ACHN (cell line): Measurements from ENCODE around the gene COPS3.

Source experiments
- DNase-seq: peaks from one replicate; pipeline ENCODE4 v3.0.0-alpha.2; 2015
- in situ Hi-C: cut with HindIII; loops from 2 replicates; pipeline ENCODE4 v1.10.0; 2017; ENCODE audit warnings: low sequenced_read_pairs, low pct_ligation_motif_present, low pct_unique_long_range_greater_than_20kb

The COPS3 gene

DNA sequence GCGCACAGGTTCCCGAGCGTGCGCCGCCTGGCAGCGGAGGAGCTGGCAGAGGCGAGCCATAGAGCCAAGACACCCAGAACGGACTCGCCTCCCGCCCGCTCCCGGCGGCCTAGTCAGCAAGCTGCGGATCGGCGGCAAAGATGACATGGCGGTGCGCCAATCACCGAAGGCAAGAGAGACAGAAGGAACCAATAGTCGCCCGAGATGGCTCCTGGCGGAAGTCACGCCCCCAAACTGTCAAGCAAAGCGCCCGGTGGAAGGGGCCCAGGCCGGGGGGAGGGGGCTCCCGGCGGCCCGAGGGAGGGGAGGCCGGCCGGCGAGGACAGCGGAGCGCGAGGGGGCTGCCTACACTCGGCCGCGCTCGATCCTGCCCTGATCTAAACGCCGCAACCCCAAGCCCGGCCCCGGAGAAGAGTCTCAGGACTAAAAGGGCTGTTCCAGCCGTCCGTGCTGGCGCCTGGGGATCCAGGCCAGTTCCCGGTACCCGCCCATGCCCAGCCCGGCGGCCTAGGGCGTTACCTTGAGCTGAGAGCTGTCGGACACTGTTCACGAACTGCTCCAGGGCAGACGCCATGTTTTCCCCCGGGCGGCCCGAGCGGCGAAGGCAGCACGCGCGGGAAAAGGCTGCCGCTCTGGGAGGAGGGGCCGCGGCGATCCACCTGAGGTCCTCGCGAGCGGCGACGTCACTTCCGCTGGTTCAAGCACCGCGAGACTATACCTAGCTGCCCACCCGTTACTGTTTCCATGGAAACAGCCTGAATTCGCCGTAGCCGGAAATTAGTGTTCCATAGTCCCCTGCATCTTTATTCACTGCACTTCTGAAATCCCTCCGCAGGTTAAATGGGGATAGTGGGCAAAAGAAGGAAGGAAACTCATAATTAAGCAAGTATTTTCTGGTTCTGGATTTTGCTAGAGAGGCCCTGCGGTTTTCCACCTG lies at the start of gene COPS3:
Gene COPS3, minus strand, starts transcription at position 634 of the 937 bp plus-strand sequence. Its CDS starts 60 bp downstream, at position 574.
- DNase-seq, result peak; percentile 99
- in situ Hi-C loops, result no loop called here

DNA sequence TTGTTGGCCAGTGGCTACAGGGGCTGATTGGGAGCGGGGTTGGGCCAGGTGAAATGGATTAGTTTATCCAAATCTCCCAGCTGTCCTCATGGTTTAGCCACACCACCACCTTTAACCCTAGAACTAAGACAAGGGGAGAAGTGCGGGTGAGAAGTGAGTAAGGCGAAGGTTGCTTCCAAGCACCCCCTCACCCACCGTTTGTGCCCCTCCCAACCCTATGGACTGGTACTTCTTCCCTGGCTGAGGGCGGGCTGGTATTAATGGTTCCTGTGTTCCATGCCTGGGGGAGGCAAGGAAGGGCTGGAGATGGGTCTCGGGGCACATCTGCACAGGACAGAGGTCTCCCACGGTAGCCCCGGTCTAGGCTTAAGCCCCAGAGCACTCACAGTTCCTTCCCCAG lies 47.2 kb upstream of the COPS3 start:
- in situ Hi-C loops, result no loop called here
- DNase-seq, result no peak

DNA sequence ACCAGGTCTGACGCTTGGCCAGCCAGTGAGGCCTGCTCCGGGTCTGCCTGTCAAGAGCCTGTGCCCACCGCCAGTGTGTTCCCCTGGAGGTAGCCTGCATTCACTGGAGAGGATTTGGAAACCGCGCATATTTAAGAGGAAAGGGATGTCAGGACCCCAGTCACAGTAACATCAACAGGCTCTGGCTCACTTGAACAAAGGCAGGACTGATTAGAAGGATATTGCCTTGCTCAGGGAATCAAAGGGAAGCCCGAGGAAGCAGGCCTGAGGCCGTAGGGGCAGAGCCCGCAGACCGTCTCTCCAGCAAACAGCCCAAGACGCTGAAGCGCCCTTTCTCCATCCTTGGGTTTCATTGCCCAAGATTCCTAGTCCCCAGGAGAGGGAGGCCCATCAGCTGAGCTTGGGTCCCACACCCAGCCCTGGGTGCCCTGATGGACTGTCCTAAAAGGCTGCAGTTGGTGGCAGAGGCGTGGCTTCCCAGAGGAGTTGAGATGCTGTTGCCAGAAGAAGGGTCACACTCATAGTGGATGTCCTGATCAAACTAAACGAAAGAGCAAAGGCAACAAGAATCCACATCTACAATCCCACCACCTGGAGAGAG lies 45.3 kb upstream of the COPS3 start:
- in situ Hi-C loops, result no loop called here
- DNase-seq, result no peak

GRCh38 chr17:17325816-17326215 lies 44.8 kb upstream of the COPS3 start:
- DNase-seq, result no peak
- in situ Hi-C loops, result no loop called here

DNA sequence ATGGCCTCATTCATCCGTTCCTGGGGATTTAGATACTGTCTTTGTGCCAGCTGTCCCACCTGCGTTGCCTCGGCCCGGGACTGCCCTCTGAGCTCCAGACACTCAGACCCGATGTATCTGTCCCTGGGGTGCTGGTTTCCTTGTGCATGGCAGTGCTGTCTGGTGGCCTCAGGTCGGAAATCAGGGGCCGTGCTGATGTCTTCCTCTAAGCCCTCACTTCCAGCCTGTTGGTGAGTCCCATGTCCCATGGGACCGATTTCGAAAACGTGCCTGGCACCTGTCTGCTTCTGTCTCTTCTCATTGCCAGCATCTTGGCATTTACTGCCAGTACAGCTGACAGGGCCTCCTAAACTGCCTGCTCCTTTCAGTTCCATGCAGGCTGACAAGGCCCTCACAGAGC lies 44.2 kb upstream of the COPS3 start:
- DNase-seq, result no peak
- in situ Hi-C loops, result no loop called here

DNA sequence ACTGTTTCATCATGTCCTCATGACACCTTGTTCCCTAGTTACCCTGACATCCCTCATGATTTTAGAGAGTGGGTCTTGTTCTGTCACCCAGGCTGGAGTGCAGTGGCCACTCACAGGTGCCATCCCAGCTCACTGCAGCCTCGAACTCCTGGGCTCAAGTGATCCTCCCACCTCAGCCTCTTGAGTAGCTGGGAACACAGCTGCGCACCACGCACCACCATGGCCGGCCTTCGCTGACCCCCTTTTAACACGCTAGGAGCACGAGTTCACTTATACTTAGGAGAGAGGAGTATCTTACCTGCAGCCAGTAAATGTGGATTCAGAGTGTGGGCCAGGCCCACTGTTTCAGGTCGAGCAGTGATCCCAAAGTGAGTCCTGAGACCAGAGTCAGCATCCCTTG lies 43.6 kb upstream of the COPS3 start:
- DNase-seq, result no peak
- in situ Hi-C loops, result no loop called here

- DNase-seq, result no peak
These were observed 41.8 kb upstream of the COPS3 start for GRCh38 chr17:17322516-17323510.

GRCh38 chr17:17321356-17322025 lies 40.4 kb upstream of the COPS3 start:
- DNase-seq, result no peak
- in situ Hi-C loops, result no loop called here

More at GRCh38 chr17:17322516-17323510, 41.8 kb upstream of the COPS3 start:
- in situ Hi-C loops, result no loop called here

DNA sequence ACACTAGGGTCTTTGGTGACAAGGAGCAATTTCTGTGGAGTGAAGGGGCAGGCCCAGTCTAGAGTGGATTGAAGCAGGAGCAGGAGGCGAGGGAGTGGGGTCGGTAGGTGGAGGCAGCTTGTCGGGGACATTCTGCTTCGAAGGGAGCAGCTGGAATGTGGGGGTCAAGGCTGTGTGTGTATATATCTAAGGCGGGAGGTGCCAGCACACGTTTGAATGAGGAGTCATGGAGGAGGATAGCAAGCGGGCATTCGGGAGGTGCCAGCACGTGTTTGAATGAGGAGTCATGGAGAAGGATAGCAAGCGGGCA lies 39.8 kb upstream of the COPS3 start:
- no peak for DNase-seq
- in situ Hi-C loops, result no loop called here

GRCh38 chr17:17320188-17320910 lies 39.3 kb upstream of the COPS3 start:
- DNase-seq, result no peak
- in situ Hi-C loops, result no loop called here

DNA sequence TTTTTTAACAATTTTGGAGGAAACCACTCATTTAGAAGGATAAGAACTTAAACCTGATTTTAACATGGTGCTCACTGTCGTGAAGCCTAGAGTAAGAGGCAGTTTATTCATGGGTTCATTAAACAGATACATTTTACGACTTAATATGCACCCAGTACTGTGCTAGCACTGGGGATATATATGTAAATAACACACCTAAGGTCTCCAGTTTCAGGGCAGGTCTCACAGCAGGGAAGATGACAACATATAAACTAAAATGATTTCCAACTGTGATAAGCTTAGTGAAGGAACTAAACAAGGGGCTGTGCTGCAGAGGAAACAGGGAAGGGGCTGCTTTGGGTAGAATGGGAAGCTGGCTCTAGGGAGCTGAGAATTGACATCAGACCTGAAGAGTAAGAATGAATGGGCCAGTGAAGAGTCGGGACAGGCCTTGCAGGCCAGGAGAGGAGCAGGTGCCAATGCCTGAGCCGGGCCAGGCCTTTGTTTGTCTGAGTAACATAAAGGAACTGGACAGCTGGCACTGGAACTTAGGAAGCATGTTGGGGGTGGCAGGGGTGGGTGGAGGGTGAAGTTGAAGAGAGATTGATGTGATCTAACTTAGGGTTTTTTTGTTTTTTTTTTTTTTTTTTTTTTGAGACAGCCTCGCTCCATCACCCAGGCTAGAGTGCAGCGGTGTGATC lies 34.2 kb upstream of the COPS3 start:
- DNase-seq, result no peak

GRCh38 chr17:17314501-17315071 lies 33.5 kb upstream of the COPS3 start:
- DNase-seq, result no peak
- in situ Hi-C loops, result no loop called here

More for the DNA sequence above, 34.2 kb upstream of the COPS3 start:
- in situ Hi-C loops, result no loop called here

DNA sequence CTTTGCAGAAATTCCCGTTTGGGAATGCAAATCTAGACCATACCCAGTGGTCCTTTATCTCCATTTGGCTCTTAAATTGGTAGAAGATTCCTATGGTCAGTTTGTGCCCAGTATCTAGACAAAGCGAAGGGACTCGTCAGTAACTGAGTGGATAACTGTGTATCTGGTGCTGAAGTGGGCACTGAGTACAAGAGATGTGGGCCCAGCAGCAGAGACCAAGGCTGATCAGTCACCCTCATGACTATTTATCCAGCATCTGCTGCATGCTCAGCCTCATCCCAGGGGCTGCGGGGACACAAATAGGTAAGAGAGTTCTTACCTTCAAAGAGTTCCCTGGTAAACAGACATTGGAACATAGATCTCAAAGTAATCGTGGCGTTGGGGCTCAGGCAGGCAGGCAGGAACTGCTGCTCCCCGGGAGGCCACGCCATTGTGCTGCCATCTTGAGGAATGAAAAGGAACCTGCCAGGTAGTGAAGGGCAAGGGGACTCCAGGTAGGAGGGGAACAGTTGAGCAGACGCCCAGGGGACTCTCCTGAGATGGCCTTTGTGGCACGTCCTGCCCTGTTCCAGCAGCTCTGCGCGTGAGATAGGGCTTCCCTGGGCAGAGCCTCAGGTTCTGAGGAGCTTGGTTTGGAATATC lies 32.4 kb upstream of the COPS3 start:
- peak; percentile 53 for DNase-seq
- in situ Hi-C loops, result no loop called here

- in situ Hi-C loops, result no loop called here
- no peak for DNase-seq
These were observed 28.3 kb upstream of the COPS3 start for GRCh38 chr17:17309356-17309755.

DNA sequence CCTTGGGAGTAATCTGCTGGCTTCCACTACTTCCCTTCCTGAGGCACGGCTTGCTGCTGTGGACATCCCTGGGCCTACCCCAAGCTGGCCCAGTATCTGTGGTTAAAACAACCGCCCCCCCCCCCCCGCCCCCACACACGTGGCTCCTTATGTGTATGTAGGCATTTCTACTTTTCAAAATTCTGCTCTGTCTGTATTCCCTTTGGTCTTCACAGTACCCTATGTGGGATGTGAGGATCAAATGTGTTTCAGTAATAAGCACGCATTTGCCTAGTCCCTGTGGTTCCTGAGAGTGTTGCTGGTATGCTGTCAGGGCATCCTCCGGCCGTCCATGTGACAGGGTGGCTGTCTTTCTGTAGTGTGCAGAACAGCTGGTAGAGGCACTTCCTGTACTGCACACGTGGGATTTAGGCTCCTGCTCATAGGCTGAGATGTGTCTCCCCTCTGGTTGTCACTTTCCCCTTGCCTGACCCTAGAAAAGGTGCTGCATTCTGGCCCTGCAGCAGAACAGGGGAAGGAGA lies 24.3 kb upstream of the COPS3 start:
- in situ Hi-C loops, result no loop called here
- no peak for DNase-seq

DNA sequence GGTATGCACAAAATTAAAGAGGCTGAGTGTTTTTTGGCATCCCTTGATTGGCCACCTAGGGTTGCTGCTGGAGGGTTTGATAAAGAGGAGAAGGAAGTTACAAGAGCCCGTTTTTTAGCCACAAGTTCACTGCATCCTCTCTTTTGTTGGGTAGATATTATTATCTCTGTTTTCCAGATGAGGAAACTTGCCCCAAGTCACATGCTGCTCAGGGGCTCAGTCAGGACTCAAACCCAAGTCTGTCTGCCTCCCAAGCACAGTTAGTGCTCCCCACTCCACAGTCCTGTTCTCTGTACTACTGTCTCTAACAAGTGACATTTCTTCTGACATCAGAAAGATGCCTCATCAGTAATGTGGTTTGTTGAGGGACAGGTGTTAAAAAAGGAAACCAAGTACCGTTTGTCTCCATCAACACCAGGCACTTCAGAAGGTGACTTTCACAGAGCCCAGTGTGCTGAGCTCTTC lies 23.5 kb upstream of the COPS3 start:
- in situ Hi-C loops, result no loop called here
- no peak for DNase-seq
